ENCODE measurements around the gene ATP6V0A4.

The ATP6V0A4 gene

DNA sequence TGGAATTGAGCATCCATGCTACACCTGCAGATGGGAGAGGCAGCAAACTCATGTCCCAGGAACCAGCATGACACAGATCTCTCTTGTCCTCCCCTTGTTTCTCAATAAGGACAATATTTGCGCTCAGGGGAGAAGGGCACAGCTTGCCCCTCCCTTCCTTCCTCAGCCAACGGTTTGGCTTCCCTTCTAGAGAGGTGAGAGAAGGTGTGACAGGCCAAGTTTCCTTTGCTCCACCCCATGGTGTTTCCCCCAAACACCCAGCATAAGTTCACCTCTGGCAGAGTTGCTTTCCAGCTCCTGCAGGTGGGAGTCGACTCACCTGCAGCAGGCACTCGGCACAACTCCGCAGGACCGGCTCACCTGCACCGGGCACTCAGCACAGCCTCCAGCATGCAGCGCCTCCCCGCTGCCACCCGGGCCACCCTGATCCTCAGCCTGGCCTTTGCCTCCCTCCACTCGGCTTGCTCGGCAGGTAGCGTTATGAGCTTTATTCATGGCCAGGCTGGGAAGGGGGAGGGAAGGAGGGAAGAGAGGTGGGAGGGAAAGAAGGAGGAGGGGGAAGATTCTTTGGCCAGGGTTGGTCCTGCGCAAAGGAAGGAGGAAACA is at the start of gene ATP6V0A4, which contains the start of gene TMEM213:
Gene ATP6V0A4, minus strand, starts transcription at position 482 of the 606 bp plus-strand sequence. CDS start 26,949 bp downstream, outside the sequence.
Gene TMEM213, plus strand, starts transcription at position 280 of the 606 bp plus-strand sequence. Its CDS starts 111 bp downstream, at position 391.
- FAIRE-seq (no peak), DNase-seq (ENCODE audit: insufficient read length, low spot score) (no peak)
- TF ChIP-seq CTCF (IDR thresholded peaks at IDR 0.05; ENCODE audit: insufficient read depth, missing control alignments) = no peak

DNA sequence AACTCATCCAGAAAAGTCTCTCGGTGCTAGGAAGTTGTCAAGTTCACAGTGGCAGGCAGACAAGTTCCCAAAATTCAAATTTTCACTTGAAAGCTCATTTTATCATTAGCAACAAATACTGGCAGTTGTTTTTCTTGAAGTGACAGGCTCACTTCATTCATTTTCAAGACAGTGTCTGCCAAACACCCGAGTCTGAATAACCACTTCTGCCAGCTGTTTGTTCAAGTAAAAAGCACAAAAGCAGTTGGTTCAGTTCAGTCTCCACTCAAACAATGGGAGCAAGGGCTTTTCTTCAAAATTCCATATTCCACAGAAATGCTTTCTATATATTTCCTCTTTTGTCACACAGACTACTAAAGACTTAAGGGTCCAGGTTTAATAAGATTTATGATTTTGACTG is 47.7 kb upstream of the ATP6V0A4 start:
- TF ChIP-seq CTCF (IDR thresholded peaks at IDR 0.05; ENCODE audit: insufficient read depth, missing control alignments) = no peak
- DNase-seq (ENCODE audit: insufficient read length, low spot score) (no peak), FAIRE-seq (no peak)

DNA sequence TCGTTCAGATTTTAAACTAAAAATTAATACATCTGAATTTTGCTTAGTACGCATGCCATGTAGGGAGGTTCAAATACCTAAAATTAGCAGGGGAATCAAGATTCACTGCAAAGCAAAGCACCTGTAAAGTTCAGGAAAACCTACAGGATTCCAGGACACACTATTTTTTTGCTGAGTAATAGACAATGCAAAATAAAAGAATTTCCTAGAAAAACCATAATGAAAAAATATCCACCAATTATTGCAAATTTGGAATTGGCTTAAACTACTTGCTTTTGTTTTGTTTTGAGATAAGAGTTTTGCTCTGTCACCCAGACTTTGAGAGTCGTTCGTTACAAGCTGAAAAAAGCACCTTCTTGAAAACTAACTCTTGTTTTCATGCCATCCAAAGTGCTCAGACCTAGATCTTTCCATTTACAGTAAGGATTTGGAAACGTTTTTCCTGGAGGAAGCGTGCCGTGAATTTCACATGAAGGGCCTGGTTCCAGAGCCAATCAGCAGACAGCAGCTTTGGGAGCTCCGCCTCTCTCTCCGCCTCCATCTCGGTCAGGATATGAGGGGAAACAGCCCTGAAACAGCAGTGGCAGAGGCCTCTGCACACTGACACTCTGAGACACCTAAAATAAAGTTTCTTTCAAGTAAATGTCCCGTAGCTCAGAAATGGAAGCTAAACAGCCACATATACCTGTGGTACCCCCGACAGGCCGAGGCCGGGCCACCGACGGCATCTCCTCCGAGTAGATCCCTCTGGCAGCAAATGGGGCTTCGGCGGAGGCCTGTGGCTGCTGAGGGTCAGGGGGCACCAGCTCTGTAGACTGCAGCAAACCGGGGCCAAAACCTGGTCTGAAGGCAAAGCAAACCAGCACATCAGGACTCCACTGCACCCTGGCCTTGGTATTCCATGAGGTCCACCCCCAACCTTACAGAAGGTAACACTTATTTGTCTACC is 45.9 kb upstream of the ATP6V0A4 start:
- FAIRE-seq (no peak), DNase-seq (ENCODE audit: insufficient read length, low spot score) (no peak)
- TF ChIP-seq CTCF (IDR thresholded peaks at IDR 0.05; ENCODE audit: insufficient read depth, missing control alignments) = no peak

GRCh38 chr7:138842111-138842510 is 44.1 kb upstream of the ATP6V0A4 start:
- no peak for DNase-seq (ENCODE audit: insufficient read length, low spot score)
- TF ChIP-seq CTCF (IDR thresholded peaks at IDR 0.05; ENCODE audit: insufficient read depth, missing control alignments) = no peak
- no peak for FAIRE-seq

DNA sequence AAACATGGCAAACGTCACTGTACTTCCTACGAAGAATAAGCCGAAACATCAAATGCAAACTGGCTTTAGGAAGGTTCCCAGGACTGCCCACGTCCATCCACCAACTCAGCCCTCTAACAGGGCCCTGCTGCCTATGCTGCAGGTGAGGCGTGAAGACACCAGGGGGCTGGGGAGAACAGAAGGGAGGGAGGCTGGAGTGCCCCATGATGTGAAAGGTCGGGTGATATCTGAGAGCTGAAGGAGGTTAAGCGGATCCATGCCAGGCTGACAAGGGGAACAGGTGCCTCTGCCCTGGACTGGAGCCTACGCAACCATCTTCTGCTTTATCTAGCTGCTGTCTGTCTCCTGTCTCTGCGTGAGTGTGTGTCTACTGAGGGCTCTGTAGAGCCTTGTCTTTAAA is 40.2 kb upstream of the ATP6V0A4 start:
- TF ChIP-seq CTCF (IDR thresholded peaks at IDR 0.05; ENCODE audit: insufficient read depth, missing control alignments) = no peak
- no peak for DNase-seq (ENCODE audit: insufficient read length, low spot score)
- no peak for FAIRE-seq

DNA sequence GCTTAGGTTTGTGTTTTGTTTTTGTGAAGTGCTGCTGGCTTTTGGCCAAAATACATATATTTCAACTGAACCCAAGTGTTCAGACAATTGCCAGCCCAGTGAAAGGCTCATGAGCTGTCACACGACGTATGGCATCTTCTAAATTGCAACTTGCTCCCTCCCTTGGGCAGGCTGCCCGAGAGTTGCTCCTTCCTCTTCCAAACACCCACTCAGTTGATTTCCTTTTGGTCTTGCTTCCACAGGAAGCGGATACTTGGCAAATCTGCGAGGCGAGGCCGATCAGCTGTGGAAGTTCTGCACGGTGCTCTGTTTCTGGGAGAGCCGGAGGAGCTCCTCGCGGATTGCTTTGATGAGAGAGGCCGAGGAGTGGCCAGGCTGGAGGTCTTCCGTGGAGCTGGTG is 39.6 kb upstream of the ATP6V0A4 start:
- TF ChIP-seq CTCF (IDR thresholded peaks at IDR 0.05; ENCODE audit: insufficient read depth, missing control alignments) = no peak
- DNase-seq (ENCODE audit: insufficient read length, low spot score) (no peak), FAIRE-seq (no peak)

Data from D721Med (cell line).